Nucleus accumbens (tissue), 56 donors: ENCODE data around the gene HSPA12B.

Experiments
- DNase-seq, 56 donors: peaks; one replicate each; lab custom pipeline; 2025; lab: John Stamatoyannopoulos, UW

The HSPA12B gene

DNA sequence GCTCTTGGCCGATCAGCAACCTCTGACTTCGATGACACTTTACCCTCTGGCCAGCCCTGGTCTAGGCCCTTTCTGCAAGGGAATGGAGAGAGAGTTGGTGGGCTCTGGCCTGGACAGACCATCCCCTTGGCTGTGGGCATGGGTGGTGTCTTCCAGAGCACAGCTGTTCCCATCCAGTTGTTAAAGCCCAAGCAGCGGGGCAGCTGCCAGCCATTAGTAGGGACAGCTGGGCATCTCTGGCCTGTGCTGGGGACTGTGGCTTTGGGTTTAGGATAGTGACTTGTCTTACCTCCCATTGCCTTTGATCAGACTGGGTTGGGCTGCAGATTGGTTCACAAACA lies 66.4 kb downstream of the HSPA12B start:
- DNase-seq: no peak

DNA sequence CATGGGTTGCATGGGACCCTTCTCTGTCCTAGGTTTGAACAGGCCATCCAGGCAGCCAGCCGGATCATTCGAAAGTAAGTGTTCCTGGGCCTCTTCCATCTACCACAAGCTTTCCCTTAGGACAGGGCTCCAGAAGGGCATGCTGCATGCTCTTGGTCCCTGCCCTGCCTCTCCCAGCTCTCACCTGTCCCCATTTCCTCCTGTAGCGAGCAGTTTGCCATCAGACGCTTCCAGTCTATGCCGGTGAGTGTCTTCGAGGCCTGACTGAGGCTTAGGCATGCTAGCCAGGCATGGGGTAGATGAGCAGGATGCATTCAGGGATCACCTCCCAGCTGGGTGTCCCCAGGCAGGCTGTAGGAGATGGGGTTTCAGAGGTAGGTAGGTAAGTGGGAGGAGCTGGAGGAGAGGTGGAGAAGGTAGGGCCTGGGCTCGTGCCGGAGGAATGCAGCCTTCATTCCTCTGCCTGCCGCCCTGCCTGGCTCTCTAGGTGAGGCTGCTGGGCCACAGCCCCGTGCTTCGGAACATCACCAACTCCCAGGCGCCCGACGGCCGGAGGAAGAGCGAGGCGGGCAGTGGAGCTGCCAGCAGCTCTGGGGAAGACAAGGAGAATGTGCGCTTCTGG lies 67.9 kb downstream of the HSPA12B start:
- DNase-seq: no peak

DNA sequence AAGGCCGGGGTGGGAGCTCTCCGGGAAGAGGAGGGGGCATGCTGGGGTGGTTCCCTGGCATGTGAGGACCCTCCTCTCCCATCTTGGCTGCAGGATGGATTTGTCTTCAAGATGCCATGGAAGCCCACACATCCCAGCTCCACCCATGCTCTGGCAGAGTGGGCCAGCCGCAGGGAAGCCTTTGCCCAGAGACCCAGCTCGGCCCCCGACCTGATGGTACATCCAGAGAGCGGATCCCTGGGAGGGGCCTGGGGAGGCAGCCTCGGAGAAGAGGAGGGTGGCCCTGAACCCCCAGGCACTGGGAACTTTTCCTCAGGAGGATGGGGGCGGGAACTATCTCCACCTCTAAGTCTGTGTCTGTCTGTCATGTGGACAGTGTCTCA lies 68.4 kb downstream of the HSPA12B start:
- no peak for DNase-seq

DNA sequence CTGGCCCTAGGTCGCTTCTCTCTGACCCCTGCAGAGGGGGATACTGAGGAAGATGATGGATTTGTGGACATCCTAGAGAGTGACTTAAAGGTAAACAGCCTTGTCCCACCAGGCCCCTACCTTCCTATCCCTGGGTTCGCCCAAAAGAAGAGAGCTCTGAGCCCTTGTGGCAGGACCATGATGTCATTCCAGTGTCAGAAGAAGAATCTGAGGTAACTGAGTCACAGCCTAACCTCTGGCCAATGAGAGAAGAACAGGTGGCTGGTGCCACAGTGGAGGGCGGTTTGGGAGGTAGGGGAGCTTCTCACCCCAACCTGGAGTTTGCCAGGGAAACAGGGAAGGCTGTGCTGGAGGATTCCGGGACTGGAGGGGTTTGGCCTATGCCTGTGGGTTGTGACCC lies 68.8 kb downstream of the HSPA12B start:
- DNase-seq: no peak

DNA sequence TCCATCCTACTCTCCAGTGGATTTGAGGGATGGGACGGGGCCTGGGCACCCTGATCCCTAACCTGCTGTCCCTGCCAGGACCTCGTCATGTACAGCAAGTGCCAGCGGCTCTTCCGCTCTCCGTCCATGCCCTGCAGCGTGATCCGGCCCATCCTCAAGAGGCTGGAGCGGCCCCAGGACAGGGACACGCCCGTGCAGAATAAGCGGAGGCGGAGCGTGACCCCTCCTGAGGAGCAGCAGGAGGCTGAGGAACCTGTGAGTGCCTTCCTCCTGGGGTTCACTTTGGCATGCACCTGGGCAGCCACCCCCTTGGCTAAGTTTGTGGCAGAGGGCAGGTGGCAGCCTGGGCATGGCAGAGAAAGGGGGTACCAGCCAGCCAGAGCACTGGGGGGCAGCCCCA lies 69.4 kb downstream of the HSPA12B start:
- DNase-seq: no peak
